Neutrophil (primary cell): ENCODE data around the gene UTRN.

ENCODE experiments used
- H3K27ac ChIP-seq: fragments of 200-600 bp; sonication (generic); 2 replicates; pipeline ENCODE4 v1.5.1; 2016; ENCODE audit warnings: mild to moderate bottlenecking, moderate library complexity
- H3K27me3 ChIP-seq: fragments of 200-600 bp; sonication (generic); 2 replicates; pipeline ENCODE4 v1.6.0; 2016; ENCODE audit warnings: mild to moderate bottlenecking
- H3K36me3 ChIP-seq: fragments of 200-600 bp; sonication (generic); 2 replicates; pipeline ENCODE4 v1.5.1; 2017
- H3K4me1 ChIP-seq, 2 experiments: fragments of 200-600 bp in 1 of 2; sonication (generic) in 1 of 2; 1 replicate in 1 of 2; 2 replicates in 1 of 2; pipeline versions ENCODE4 v1.5.1 to v1.6.1; 2013 to 2016; ENCODE audit warnings: low read depth in 1 of 2, low read length in 1 of 2, mild to moderate bottlenecking in 1 of 2, moderate library complexity in 1 of 2; ENCODE audit not compliant: control insufficient read depth in 1 of 2, insufficient read depth in 1 of 2
- H3K4me3 ChIP-seq, 2 experiments: fragments of 200-600 bp in 1 of 2; sonication (generic) in 1 of 2; 1 replicate in 1 of 2; 2 replicates in 1 of 2; pipeline ENCODE4 v1.5.1; 2013 to 2016; ENCODE audit warnings: low read depth in 1 of 2, low read length in 1 of 2, mild to moderate bottlenecking in 1 of 2, moderate library complexity in 1 of 2
- H3K9me3 ChIP-seq: fragments of 200-600 bp; sonication (generic); 2 replicates; pipeline ENCODE4 v1.5.1; 2016
- TF ChIP-seq, protein P1 (sequence below): fragments of 200-600 bp; sonication (generic); IDR thresholded peaks from 2 replicates; pipeline ENCODE4 v1.5.1; 2016; ENCODE audit warnings: antibody characterized with exemption

UTRN gene

GRCh38 chr6:144305567-144305966, 20.4 kb downstream of the UTRN start:
- Histone ChIP-seq H3K4me3 (no peak overlapping the region), H3K9me3 (no peaks in the 10 kb centered on the region), H3K27ac (no peak overlapping the region), H3K4me1 (no peaks in the 10 kb centered on the region), H3K27me3 (no peaks in the 10 kb centered on the region), H3K36me3 (peaks cover 22% of the 10 kb centered on the region)
- TF ChIP-seq, protein P1, sequence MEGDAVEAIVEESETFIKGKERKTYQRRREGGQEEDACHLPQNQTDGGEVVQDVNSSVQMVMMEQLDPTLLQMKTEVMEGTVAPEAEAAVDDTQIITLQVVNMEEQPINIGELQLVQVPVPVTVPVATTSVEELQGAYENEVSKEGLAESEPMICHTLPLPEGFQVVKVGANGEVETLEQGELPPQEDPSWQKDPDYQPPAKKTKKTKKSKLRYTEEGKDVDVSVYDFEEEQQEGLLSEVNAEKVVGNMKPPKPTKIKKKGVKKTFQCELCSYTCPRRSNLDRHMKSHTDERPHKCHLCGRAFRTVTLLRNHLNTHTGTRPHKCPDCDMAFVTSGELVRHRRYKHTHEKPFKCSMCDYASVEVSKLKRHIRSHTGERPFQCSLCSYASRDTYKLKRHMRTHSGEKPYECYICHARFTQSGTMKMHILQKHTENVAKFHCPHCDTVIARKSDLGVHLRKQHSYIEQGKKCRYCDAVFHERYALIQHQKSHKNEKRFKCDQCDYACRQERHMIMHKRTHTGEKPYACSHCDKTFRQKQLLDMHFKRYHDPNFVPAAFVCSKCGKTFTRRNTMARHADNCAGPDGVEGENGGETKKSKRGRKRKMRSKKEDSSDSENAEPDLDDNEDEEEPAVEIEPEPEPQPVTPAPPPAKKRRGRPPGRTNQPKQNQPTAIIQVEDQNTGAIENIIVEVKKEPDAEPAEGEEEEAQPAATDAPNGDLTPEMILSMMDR = no peak

GRCh38 chr6:144305985-144306384, 20.9 kb downstream of the UTRN start:
- H3K4me3 ChIP-seq = no peak overlapping the region
- no peaks in the 10 kb centered on the region for H3K9me3 ChIP-seq
- no peaks in the 10 kb centered on the region for H3K4me1 ChIP-seq
- peaks cover 22% of the 10 kb centered on the region for H3K36me3 ChIP-seq
- H3K27me3 ChIP-seq = no peaks in the 10 kb centered on the region
- TF ChIP-seq, protein P1 = no peak
- no peak overlapping the region for H3K27ac ChIP-seq

DNA sequence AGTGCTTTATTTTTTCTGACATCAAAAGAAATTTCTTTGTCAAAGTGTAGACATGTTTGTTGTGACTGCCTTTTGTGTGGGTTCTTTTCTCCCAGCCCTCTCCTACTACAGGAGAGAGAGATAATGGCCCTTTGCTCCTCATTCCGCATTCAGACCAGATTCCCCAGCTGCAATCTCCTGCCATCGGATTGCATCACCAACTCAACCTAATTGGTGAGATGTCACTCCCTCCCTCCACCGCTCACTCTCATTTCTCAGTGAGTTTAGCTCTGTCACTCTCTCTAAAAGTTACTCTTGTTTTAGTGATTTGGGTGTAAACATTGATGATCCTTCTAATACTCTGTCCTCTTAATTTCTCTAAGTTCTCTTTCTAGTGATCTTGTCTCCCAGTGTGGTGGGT, 22.7 kb downstream of the UTRN start:
- Histone ChIP-seq H3K27ac (no peak overlapping the region), H3K36me3 (peaks cover 22% of the 10 kb centered on the region), H3K4me3 (no peak overlapping the region), H3K27me3 (no peaks in the 10 kb centered on the region), H3K9me3 (no peaks in the 10 kb centered on the region), H3K4me1 (peaks cover 0 to under 1% of the 10 kb centered on the region in 2 experiments)
- TF ChIP-seq, protein P1 = no peak

DNA sequence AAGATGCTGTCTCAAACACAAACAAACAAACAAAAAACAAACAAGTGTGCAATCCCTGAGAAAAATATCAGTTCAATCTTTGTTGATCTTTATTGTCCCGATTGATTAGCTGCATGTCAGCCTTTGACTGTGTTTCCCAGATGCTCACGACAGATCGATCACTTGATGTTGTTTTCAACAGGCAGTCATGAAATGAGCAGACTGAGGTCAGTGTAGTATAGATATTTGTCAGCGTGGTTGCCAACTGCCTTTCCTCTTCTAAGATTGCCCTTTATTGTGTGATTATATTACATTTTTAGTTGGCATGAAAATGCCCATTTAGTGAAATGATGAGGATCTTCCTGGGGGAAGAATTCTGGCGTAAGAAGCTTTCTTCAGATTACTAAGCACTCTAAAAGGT, 25.6 kb downstream of the UTRN start:
- no peak overlapping the region for H3K27ac ChIP-seq
- peaks cover 0 to 4% of the 10 kb centered on the region in 2 experiments for H3K4me1 ChIP-seq
- TF ChIP-seq, protein P1 = no peak
- H3K4me3 ChIP-seq = no peak overlapping the region
- H3K9me3 ChIP-seq = no peaks in the 10 kb centered on the region
- H3K27me3 ChIP-seq = no peaks in the 10 kb centered on the region
- peaks cover 25% of the 10 kb centered on the region for H3K36me3 ChIP-seq

GRCh38 chr6:144311361-144311760, 26.2 kb downstream of the UTRN start:
- Histone ChIP-seq H3K9me3 (no peaks in the 10 kb centered on the region), H3K4me1 (peaks cover 0 to 4% of the 10 kb centered on the region in 2 experiments), H3K4me3 (no peak overlapping the region), H3K36me3 (peaks cover 27% of the 10 kb centered on the region), H3K27ac (no peak overlapping the region), H3K27me3 (no peaks in the 10 kb centered on the region)
- TF ChIP-seq, protein P1 = no peak

- peaks cover under 1 to 4% of the 10 kb centered on the region in 2 experiments for H3K4me1 ChIP-seq
- H3K36me3 ChIP-seq = peaks cover 17% of the 10 kb centered on the region
- H3K27ac ChIP-seq = no peak overlapping the region
- H3K27me3 ChIP-seq = no peaks in the 10 kb centered on the region
- H3K9me3 ChIP-seq = no peaks in the 10 kb centered on the region
- TF ChIP-seq, protein P1 = no peak
- H3K4me3 ChIP-seq = no peak overlapping the region
Measured at GRCh38 chr6:144314003-144314485, 28.9 kb downstream of the UTRN start.
